ENCODE results near the gene SUCLG2. TPM values are rescaled to one million over a fixed set of nuclear protein-coding genes. Genes with fewer than 3 reads are reported as not detected.

Gene SUCLG2
- total RNA-seq, 2 donors from 2014 or later = 35.8 to 39.5 TPM

DNA sequence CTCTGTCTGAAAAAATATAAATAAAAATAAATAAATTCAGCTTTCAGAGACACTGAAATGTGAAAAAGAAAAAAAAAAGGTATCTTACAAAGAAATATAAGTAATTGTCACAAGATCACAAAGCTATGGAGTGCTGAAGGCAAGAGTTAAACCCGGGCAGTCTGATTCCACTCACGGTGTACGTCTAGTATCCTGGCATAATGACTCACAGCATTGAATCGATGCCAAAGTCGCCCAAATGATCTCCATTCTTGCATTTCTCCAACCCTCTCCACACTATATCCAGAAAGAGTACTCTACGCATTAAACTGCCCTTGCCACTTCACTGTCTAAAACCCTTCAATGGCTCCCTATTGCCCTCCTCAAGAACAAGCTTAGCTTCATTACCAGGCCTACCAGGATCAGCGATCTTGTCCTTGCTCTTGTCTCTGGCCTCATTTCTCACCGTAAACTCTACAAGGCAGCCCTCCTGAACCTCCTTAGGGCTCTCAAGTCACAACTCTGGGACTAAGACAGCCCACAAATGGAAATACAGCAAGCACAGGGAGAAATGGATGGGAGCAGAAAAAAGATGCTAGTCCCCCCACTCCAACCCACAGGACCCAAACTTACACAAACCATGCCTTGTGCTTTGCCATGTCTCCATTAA, 7.7 kb downstream of the SUCLG2 start:
- Mint-ChIP-seq H3K36me3 (ENCODE audit: insufficient read depth in 2 of 2) (peaks cover 6 to 11% of the 10 kb centered on the region in 2 donors), H3K9me3 (peaks cover 0 to 2% of the 10 kb centered on the region in 2 donors), H3K27ac (no peak overlapping the region), H3K27me3 (ENCODE audit: low read depth) (no peaks in the 10 kb centered on the region), H3K4me1 (ENCODE audit: low read depth) (peaks cover 51% of the 10 kb centered on the region), H3K4me3 (no peak overlapping the region)
- DNase-seq (no peak), ATAC-seq (replicated peaks in 1 of 2) (no peak)

DNA sequence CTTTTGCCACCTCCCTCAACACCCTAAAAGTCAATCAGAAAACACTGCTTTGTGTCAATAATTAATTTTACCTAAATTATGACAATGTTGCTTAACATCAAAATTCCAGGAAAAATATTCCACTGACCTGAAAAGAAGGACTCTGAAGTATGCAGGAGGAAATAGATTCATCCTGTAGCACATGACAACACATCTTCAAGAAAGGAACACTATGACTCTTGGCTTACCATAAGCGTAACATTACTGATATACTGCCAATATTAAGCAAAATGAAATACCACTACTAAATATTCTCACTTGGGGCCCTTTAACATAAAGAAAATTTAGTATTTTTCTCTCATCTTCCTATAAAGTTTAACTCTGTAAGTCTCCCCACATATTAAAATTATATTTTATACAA, 9.6 kb downstream of the SUCLG2 start:
- no peak overlapping the region for H3K27ac Mint-ChIP-seq
- peaks cover 0 to 2% of the 10 kb centered on the region in 2 donors for H3K9me3 Mint-ChIP-seq
- no peak overlapping the region for H3K4me3 Mint-ChIP-seq
- no peaks in the 10 kb centered on the region for H3K27me3 Mint-ChIP-seq (ENCODE audit: low read depth)
- H3K4me1 Mint-ChIP-seq (ENCODE audit: low read depth) = peaks cover 59% of the 10 kb centered on the region
- DNase-seq (no peak), ATAC-seq (replicated peaks in 1 of 2) (no peak)
- peaks cover 6 to 11% of the 10 kb centered on the region in 2 donors for H3K36me3 Mint-ChIP-seq (ENCODE audit: insufficient read depth in 2 of 2)

DNA sequence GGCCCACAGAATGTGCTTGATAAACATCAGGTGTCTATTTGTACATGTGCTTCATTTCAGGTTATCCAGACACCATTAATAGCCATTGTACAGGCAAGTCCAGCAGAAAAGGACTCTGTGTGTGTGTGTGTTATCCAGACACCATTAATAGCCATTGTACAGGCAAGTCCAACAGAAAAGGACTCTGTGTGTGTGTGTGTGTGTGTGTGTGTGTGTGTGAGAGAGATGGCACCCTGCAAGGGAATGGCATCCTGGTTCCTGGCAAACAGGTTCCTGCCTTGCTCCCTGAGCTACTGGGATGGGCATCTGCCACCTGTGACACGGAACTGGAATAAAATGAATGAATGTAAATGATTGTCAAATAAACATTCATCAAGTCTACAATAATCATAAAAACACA, 11.7 kb downstream of the SUCLG2 start:
- DNase-seq (no peak), ATAC-seq (replicated peaks in 1 of 2) (no peak)
- peaks cover 8 to 11% of the 10 kb centered on the region in 2 donors for H3K36me3 Mint-ChIP-seq (ENCODE audit: insufficient read depth in 2 of 2)
- H3K9me3 Mint-ChIP-seq = peaks cover 0 to 2% of the 10 kb centered on the region in 2 donors
- no peaks in the 10 kb centered on the region for H3K27me3 Mint-ChIP-seq (ENCODE audit: low read depth)
- H3K4me1 Mint-ChIP-seq (ENCODE audit: low read depth) = peaks cover 54% of the 10 kb centered on the region
- no peak overlapping the region for H3K27ac Mint-ChIP-seq
- no peak overlapping the region for H3K4me3 Mint-ChIP-seq

GRCh38 chr3:67642190-67642589, 12.2 kb downstream of the SUCLG2 start:
- Mint-ChIP-seq H3K27me3 (ENCODE audit: low read depth) (no peaks in the 10 kb centered on the region), H3K4me3 (no peak overlapping the region), H3K27ac (no peak overlapping the region), H3K36me3 (ENCODE audit: insufficient read depth in 2 of 2) (peaks cover 8 to 12% of the 10 kb centered on the region in 2 donors), H3K9me3 (peaks cover 0 to 2% of the 10 kb centered on the region in 2 donors), H3K4me1 (ENCODE audit: low read depth) (peaks cover 55% of the 10 kb centered on the region)
- no peak for DNase-seq
- ATAC-seq (replicated peaks in 1 of 2) = no peak

DNA sequence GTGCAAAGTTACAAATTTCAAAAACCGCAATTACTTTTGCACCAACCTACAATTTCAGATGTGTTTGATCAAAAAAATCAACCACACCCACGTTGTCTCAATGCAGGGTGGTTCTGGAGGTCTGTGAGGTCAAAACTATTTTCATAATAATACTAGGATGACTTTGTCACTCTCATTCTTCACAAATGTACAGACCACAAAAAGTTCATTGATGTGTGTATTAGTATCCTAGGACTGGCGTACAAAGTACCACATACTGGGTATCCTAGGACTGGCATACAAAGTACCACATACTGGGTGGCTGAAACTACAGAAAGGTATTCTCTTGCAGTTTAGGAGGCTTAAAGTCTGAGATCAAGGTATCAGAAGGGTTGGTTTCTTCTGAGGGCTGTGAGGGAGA, 13.0 kb downstream of the SUCLG2 start:
- Mint-ChIP-seq H3K36me3 (ENCODE audit: insufficient read depth in 2 of 2) (peaks cover 4 to 8% of the 10 kb centered on the region in 2 donors), H3K27ac (no peak overlapping the region), H3K9me3 (peaks cover 0 to 2% of the 10 kb centered on the region in 2 donors), H3K4me1 (ENCODE audit: low read depth) (peaks cover 62% of the 10 kb centered on the region), H3K4me3 (no peak overlapping the region), H3K27me3 (ENCODE audit: low read depth) (no peaks in the 10 kb centered on the region)
- ATAC-seq (replicated peaks in 1 of 2) (peak; percentile 89 to 97), DNase-seq (no peak)

GRCh38 chr3:67640023-67640660, 14.3 kb downstream of the SUCLG2 start:
- DNase-seq (no peak), ATAC-seq (replicated peaks in 1 of 2) (no peak)
- Mint-ChIP-seq H3K27me3 (ENCODE audit: low read depth) (no peaks in the 10 kb centered on the region), H3K4me3 (no peak overlapping the region), H3K9me3 (peaks cover 0 to 2% of the 10 kb centered on the region in 2 donors), H3K27ac (peak overlapping the region; percentile 88), H3K4me1 (ENCODE audit: low read depth) (peaks cover 75% of the 10 kb centered on the region), H3K36me3 (ENCODE audit: insufficient read depth in 2 of 2) (peaks cover 6 to 8% of the 10 kb centered on the region in 2 donors)

- DNase-seq (no peak), ATAC-seq (replicated peaks in 1 of 2) (no peak)
- no peak overlapping the region for H3K4me3 Mint-ChIP-seq
- H3K27me3 Mint-ChIP-seq (ENCODE audit: low read depth) = no peaks in the 10 kb centered on the region
- H3K4me1 Mint-ChIP-seq (ENCODE audit: low read depth) = peaks cover 73% of the 10 kb centered on the region
- no peaks in the 10 kb centered on the region for H3K9me3 Mint-ChIP-seq
- H3K27ac Mint-ChIP-seq = no peak overlapping the region
- H3K36me3 Mint-ChIP-seq (ENCODE audit: insufficient read depth in 2 of 2) = peaks cover 4 to 7% of the 10 kb centered on the region in 2 donors
Measured at GRCh38 chr3:67637255-67637900, 17.0 kb downstream of the SUCLG2 start.

DNA sequence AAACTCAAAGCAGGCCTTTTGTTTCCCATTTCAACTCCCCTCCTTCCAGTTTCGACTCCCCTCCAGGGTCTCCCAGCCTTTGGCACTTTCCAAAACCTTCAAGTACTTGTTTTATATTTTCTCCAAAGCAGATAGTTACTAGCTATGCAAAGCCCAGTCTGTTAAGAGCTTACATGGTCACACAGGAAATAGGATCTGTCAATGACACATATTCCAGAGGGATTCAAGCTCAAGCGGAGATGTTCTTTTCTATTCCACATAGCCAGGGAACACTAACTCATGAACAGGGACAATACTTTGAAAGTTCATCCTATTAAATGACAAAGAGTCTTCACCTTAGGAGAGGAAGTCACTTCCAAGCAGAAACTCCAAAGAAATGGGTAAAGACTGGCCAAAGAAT, 18.6 kb downstream of the SUCLG2 start:
- H3K27me3 Mint-ChIP-seq (ENCODE audit: low read depth) = no peaks in the 10 kb centered on the region
- no peak for ATAC-seq (replicated peaks in 1 of 2)
- H3K27ac Mint-ChIP-seq = peak overlapping the region; percentile 16
- no peaks in the 10 kb centered on the region for H3K9me3 Mint-ChIP-seq
- H3K36me3 Mint-ChIP-seq (ENCODE audit: insufficient read depth in 2 of 2) = peaks cover 4 to 7% of the 10 kb centered on the region in 2 donors
- peaks cover 70% of the 10 kb centered on the region for H3K4me1 Mint-ChIP-seq (ENCODE audit: low read depth)
- peak overlapping the region; percentile 56 to 65 for H3K4me3 Mint-ChIP-seq
- no peak for DNase-seq

GRCh38 chr3:67635257-67635656, 19.2 kb downstream of the SUCLG2 start:
- Mint-ChIP-seq H3K27ac (peak overlapping the region; percentile 16), H3K9me3 (no peaks in the 10 kb centered on the region), H3K4me1 (ENCODE audit: low read depth) (peaks cover 69% of the 10 kb centered on the region), H3K27me3 (ENCODE audit: low read depth) (no peaks in the 10 kb centered on the region), H3K4me3 (peak overlapping the region; percentile 56 to 65), H3K36me3 (ENCODE audit: insufficient read depth in 2 of 2) (peaks cover 4 to 7% of the 10 kb centered on the region in 2 donors)
- peak; percentile 96 to 97 for ATAC-seq (replicated peaks in 1 of 2)
- DNase-seq = peak in 1 of 2 donors; percentile 12

DNA sequence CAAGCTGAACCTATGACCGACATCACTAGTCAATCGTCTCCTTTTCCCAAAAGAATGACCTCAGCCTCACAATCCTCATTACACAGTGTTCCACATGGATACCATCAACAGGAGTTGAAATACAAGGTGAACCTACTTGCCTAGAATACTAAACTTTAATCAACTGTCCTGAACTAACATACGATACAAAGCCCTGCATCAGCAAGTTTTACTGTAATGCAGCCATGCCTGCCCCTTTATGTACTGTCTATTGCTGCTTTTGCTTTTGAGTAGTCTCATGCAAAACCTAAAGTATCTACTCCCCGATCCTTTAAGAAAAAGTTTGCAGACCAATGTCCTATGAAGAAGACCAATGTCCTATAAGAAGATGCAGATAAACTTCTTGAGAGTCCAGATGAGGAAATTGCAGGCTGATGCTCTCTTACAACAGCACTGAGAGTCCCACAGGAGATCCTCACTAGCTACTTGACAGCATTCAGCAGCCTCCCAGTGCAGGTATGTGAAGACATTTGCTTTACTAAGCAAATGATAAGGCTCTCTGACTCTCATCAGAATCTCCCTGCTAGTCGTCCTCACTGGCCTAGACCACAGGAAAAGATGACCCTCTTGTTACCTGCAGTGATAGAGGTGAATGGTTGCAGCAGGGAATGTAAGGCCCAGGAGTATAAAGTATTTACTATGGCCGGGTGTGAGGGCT, 23.6 kb downstream of the SUCLG2 start:
- DNase-seq (no peak), ATAC-seq (replicated peaks in 1 of 2) (no peak)
- Mint-ChIP-seq H3K27me3 (ENCODE audit: low read depth) (no peaks in the 10 kb centered on the region), H3K4me1 (ENCODE audit: low read depth) (peaks cover 43% of the 10 kb centered on the region), H3K4me3 (no peak overlapping the region), H3K9me3 (peaks cover 0 to 2% of the 10 kb centered on the region in 2 donors), H3K27ac (no peak overlapping the region), H3K36me3 (ENCODE audit: insufficient read depth in 2 of 2) (peaks cover 7 to 23% of the 10 kb centered on the region in 2 donors)

DNA sequence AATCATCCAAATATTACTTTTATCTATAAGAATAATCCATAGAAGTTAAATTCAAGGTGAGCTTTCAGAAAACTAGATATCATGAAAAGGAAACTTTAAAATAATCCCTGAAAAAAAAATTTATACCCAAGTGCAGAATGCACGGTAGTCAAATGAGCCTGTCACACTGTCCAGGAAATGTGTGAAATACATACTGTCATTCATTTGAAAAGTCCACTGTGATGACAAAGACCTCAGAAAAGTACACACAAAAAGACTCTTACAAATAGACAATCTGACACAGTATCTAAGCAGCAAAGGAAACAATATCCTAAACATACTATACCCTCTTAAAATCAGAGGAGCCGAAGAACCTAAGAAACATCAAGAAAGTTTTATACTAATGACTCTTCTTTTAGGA, 29.7 kb downstream of the SUCLG2 start:
- Mint-ChIP-seq H3K36me3 (ENCODE audit: insufficient read depth in 2 of 2) (peaks cover 10 to 29% of the 10 kb centered on the region in 2 donors), H3K4me3 (no peak overlapping the region), H3K9me3 (peaks cover 0 to 2% of the 10 kb centered on the region in 2 donors), H3K27me3 (ENCODE audit: low read depth) (no peaks in the 10 kb centered on the region), H3K4me1 (ENCODE audit: low read depth) (peaks cover 43% of the 10 kb centered on the region), H3K27ac (peak overlapping the region; percentile 58)
- ATAC-seq (replicated peaks in 1 of 2) (no peak), DNase-seq (no peak)

GRCh38 chr3:67624078-67624477, 30.3 kb downstream of the SUCLG2 start:
- peak in 1 of 2 donors; percentile 28 for ATAC-seq (replicated peaks in 1 of 2)
- Mint-ChIP-seq H3K27me3 (ENCODE audit: low read depth) (no peaks in the 10 kb centered on the region), H3K9me3 (peaks cover 0 to 2% of the 10 kb centered on the region in 2 donors), H3K27ac (peak overlapping the region; percentile 58), H3K4me3 (no peak overlapping the region), H3K4me1 (ENCODE audit: low read depth) (peaks cover 43% of the 10 kb centered on the region), H3K36me3 (ENCODE audit: insufficient read depth in 2 of 2) (peaks cover 10 to 29% of the 10 kb centered on the region in 2 donors)
- no peak for DNase-seq

GRCh38 chr3:67622652-67623051, 31.8 kb downstream of the SUCLG2 start:
- Mint-ChIP-seq H3K9me3 (no peaks in the 10 kb centered on the region), H3K36me3 (ENCODE audit: insufficient read depth in 2 of 2) (peaks cover 5 to 23% of the 10 kb centered on the region in 2 donors), H3K4me3 (no peak overlapping the region), H3K27me3 (ENCODE audit: low read depth) (no peaks in the 10 kb centered on the region), H3K4me1 (ENCODE audit: low read depth) (peaks cover 40% of the 10 kb centered on the region), H3K27ac (no peak overlapping the region)
- ATAC-seq (replicated peaks in 1 of 2) (no peak), DNase-seq (no peak)
